Measurements from ENCODE around the gene NUP58.
"Not testable (repeated sequence)": the region's sequence is repeated elsewhere in the genome, so short reads cannot be mapped to it uniquely, and the experiment has no call there.

NUP58 gene

DNA sequence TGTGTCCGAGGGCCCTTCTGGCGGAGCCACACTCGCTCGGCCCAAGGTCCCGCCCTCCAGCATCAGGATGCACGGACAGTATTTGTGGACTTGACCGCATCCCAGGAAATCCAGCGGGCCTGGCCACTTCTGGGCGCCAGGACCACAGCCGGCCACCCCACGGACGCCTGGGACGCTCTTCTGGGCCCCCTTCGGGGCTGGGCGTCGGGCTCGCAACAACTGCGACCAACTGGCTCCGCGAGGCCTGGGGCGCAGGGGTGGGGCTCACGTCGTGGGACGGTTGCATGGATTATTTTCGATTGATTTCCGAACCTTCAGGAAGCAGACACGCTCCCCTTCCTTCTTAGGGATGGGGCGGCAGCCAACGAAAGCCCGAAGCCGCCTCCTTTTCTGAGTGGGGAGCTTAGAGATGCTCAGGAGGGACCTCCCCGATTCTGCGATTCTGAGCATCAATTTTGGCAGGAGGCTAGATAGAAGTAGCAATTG lies 521 bp upstream of the NUP58 start:
- DNase-seq (ENCODE audit: low read depth in 1 of 2, low spot score in 1 of 2) = no peak

DNA sequence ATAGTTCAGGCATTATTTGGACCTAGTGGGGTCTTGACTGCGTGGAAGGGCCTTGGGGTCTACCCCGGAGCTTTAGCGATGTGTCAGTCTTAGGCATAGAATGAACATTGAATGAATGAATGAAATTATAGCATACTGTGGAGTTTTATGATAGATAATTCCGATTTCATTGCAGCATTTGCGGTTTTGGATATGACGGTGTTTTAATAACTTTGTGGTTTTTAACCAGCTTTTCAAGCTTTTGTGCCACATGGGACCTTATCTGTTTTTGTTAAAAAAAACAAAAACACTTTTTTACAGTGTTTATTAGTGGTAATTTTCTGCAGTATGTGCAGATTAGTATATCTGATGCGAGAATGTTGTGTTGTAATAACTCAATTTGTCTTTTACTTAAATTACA lies 696 bp downstream of the NUP58 start:
- DNase-seq (ENCODE audit: low read depth in 1 of 2, low spot score in 1 of 2) = no peak

GRCh38 chr13:25306671-25307464 lies 5.4 kb downstream of the NUP58 start:
- no peak for DNase-seq (ENCODE audit: low read depth in 1 of 2, low spot score in 1 of 2)

DNA sequence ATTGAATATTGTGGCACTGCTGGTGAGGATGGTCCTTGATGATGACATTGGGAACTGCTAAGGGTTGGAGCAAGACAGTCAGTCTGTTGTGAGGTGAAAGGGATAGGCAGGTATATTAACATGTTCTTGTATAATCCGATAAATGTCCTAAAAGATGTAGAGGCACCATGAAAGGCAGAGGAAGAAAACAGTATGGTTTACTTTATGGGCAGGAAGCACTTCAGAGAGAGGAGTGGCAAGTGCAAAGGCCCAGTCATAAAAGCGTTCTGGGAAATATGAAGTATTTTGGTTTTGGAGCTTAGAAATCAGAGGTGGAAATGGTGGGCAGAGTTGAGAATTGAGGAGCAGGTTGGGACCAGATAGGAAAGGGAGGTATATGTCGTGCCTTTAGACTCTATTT lies 9.5 kb downstream of the NUP58 start:
- DNase-seq (ENCODE audit: low read depth in 1 of 2, low spot score in 1 of 2) = no peak

- DNase-seq (ENCODE audit: low read depth in 1 of 2, low spot score in 1 of 2) = not testable (repeated sequence)
Observed at GRCh38 chr13:25318946-25319345, 17.5 kb downstream of the NUP58 start.

GRCh38 chr13:25319771-25320170 lies 18.3 kb downstream of the NUP58 start:
- DNase-seq (ENCODE audit: low read depth in 1 of 2, low spot score in 1 of 2) = no peak

DNA sequence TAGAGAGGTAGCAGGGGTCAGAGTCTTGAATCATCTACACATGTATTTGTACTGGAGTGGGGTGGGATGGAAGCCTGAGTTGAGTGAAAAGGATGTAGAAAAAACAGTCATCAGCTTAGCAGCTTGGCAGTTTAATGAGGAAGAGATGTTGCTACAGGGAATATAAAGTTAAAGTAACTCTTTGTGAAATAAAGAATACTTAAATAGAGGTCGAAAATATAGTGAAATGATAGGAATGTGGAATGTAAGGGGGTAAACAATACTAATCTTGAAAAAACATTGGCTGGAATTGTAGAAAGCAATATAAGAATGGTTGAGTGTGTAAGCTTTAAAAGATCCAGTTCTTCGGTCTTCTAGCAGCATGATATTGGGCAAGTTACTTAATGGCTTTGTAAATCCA lies 22.7 kb downstream of the NUP58 start:
- DNase-seq (ENCODE audit: low read depth in 1 of 2, low spot score in 1 of 2) = no peak

GRCh38 chr13:25329706-25330105 lies 28.3 kb downstream of the NUP58 start:
- DNase-seq (ENCODE audit: low read depth in 1 of 2, low spot score in 1 of 2) = no peak

- no peak for DNase-seq (ENCODE audit: low read depth in 1 of 2, low spot score in 1 of 2)
Observed at GRCh38 chr13:25330541-25330940, 29.1 kb downstream of the NUP58 start.

DNA sequence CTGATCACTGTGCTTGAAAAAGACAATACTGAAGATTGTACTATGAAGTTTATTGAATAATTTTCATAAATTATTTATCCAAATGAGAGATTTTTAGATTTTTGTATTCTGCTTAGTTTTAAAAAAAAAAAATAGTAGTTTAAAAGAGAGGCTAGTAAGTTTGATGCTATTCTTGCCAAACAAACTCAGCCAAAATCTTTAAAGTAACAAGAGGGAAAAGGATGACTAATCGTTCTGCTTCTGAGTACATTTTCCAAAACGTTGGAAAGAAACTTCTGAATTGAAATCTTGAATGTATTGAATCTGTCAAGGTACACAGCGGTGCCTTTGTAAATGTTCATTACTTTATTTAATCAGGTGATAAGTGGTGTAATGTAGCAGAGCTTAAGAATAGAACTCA lies 34.4 kb downstream of the NUP58 start:
- no peak for DNase-seq (ENCODE audit: low read depth in 1 of 2, low spot score in 1 of 2)

DNA sequence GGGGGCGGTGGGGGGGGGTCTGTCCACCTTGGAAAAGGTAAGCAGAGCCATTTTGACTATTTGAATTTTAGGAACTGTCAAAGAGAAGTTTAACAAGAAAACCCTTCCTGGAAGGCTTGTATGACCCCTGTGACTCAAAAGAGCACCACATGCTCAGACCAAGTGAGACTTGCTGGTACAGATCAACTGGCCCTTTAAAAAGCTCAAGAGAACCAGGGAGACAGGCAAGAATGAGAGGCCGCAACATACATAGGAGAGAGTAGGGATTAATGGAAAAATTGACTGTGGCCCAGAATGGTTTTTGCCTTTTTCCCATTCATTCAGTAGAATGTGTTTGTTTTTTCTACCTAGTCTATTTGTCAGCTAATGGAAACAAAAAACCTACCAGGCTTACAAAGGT lies 44.2 kb downstream of the NUP58 start:
- no peak for DNase-seq (ENCODE audit: low read depth in 1 of 2, low spot score in 1 of 2)

- no peak for DNase-seq (ENCODE audit: low read depth in 1 of 2, low spot score in 1 of 2)
Observed at GRCh38 chr13:25347151-25347550, 45.7 kb downstream of the NUP58 start.

DNA sequence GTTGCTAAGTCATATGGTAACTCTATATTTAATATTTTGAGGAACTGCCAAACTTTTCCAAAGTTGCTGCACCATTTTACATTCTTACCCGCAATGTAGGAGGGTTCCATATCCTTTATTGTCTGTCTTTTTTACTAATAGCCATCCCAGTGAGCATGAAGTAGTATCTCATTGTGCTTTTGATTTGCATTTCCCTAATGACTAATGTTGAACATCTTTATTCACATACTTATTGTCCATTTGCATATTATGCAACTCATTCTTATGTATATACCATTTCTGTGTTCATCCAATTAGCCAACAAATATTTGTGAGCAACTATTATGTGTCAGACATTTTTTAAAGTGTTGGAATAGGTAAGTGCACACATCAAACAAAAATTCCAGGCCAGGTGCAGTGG lies 50.0 kb downstream of the NUP58 start:
- DNase-seq (ENCODE audit: low read depth in 1 of 2, low spot score in 1 of 2) = no peak

GRCh38 chr13:25352230-25352629 lies 50.8 kb downstream of the NUP58 start:
- DNase-seq (ENCODE audit: low read depth in 1 of 2, low spot score in 1 of 2) = no peak

GRCh38 chr13:25352806-25353205 lies 51.4 kb downstream of the NUP58 start:
- no peak for DNase-seq (ENCODE audit: low read depth in 1 of 2, low spot score in 1 of 2)

GRCh38 chr13:25353344-25353743 lies 51.9 kb downstream of the NUP58 start:
- DNase-seq (ENCODE audit: low read depth in 1 of 2, low spot score in 1 of 2) = no peak

- no peak for DNase-seq (ENCODE audit: low read depth in 1 of 2, low spot score in 1 of 2)
Observed at GRCh38 chr13:25354377-25354776, 53.0 kb downstream of the NUP58 start.

DNA sequence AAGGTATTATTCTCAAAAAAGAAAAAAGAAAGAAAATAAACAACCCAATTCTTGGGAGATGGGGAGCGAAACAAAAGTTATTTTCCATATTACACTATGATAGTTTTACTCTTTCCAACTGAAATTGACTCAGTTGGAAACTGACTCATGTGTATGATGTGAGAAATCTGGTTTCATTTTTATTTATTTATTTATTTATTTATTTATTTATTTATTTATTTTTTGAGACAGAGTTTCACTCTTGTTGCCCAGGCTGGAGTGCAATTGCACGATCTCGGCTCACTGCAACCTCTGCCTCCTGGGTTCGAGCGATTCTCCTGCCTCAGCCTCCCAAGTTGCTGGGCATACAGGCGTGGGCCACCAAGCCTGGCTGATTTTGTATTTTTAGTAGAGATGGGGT lies 59.0 kb downstream of the NUP58 start:
- not testable (repeated sequence) for DNase-seq (ENCODE audit: low read depth in 1 of 2, low spot score in 1 of 2)

DNA sequence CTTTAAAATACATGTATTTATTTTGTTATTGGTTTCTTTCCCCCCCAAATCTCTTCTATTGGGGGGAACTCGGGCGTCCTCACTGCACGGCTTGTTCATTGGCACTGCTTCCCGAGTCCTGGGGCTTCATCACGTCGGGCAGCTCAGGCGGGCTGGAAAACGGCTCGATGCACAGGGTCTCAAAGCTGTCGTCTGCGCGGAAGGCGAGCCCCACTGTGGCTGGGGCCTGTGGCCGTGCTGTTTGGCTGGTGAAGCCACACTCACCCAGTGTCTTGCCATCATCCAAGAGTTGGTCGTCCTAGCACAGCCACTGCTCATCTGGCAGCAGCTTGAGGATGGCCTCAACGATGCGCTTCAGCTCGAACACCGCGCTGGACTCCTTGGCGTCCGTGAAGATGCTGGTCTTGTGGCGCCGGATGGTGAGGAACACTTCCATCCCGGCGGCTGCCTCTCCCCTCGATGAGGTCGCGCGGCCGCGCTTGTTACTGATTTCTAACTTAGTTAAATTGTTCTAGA lies 64.4 kb downstream of the NUP58 start:
- no peak for DNase-seq (ENCODE audit: low read depth in 1 of 2, low spot score in 1 of 2)

GRCh38 chr13:25371158-25371874 lies 69.9 kb downstream of the NUP58 start:
- no peak for DNase-seq (ENCODE audit: low read depth in 1 of 2, low spot score in 1 of 2)

DNA sequence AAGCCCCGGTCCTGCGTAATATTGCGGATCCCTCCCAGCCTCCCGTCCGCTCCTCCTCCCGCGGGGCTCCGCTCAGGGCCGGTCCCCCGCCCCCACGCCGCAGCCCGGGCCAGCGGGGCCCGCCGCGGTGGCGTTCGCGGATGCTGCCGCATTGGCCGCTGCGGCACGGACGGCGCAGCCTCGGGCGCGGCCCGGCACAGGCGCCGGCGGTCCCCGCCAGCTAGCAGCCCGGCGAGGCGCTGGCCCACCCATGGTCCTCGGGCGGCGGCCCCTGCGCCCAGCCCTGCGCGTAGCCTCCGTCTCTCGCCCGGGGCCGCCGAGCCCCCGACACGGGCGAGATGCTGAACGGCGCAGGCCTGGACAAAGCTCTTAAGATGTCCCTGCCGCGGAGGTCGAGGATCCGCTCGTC lies 70.5 kb downstream of the NUP58 start, which contains the start of gene ATP8A2:
TSS of gene ATP8A2 (plus strand) at position 100 of the 409 bp plus-strand sequence. CDS start at position 339, 239 bp downstream.
- DNase-seq (ENCODE audit: low read depth in 1 of 2, low spot score in 1 of 2) = no peak
